ENCODE data around the gene ASCL5. TPM values are rescaled to one million over a fixed set of nuclear protein-coding genes. Genes with fewer than 3 reads are reported as not detected.
A peak's percentile ranks its signal among the peaks of the same experiment; 100 is the strongest.

Gene ASCL5
- total and polyA plus RNA-seq, 8 donors = 0.16 to 1.6 (median 1.2) TPM

- DNase-seq (no peak), ATAC-seq (no peak), FAIRE-seq (no peak)
- 83 to 94% methylated on average over 5 of the region's 5 CpGs for WGBS, 2 donors
- no peaks in the 10 kb centered on the region for H3K4me1 ChIP-seq
- intact Hi-C loops (cut with DNase I) = no loop called here
- H3K27me3 ChIP-seq = no peaks in the 10 kb centered on the region
- H3K36me3 ChIP-seq = no peaks in the 10 kb centered on the region
- no peak for TF ChIP-seq CTCF (IDR thresholded peaks at IDR 0.05)
- H3K27ac ChIP-seq = no peak overlapping the region
- H3K4me3 ChIP-seq = no peak overlapping the region
- H3K9me3 ChIP-seq = no peaks in the 10 kb centered on the region
Measured at GRCh38 chr1:201074018-201074417, 53.0 kb downstream of the ASCL5 start.

- ATAC-seq = no peak
- H3K27ac ChIP-seq = no peak overlapping the region
- no peak for TF ChIP-seq CTCF (IDR thresholded peaks at IDR 0.05)
- DNase-seq = peak in 1 of 6 donors; percentile 30
- WGBS, 2 donors = 68 to 75% methylated on average over 6 of the region's 6 CpGs
- FAIRE-seq = no peak
- no peaks in the 10 kb centered on the region for H3K27me3 ChIP-seq
- no peaks in the 10 kb centered on the region for H3K36me3 ChIP-seq
- H3K4me1 ChIP-seq = no peaks in the 10 kb centered on the region
- H3K4me3 ChIP-seq = no peak overlapping the region
- no peaks in the 10 kb centered on the region for H3K9me3 ChIP-seq
- intact Hi-C loops (cut with DNase I) = no loop called here
Measured at GRCh38 chr1:201072922-201073321, 54.1 kb downstream of the ASCL5 start.

- WGBS, 2 donors = 63 to 70% methylated on average over 5 of the region's 5 CpGs
- DNase-seq (no peak), FAIRE-seq (no peak), ATAC-seq (no peak)
- no peak overlapping the region for H3K27ac ChIP-seq
- no peaks in the 10 kb centered on the region for H3K27me3 ChIP-seq
- no peaks in the 10 kb centered on the region for H3K36me3 ChIP-seq
- intact Hi-C loops (cut with DNase I) = no loop called here
- no peak for TF ChIP-seq CTCF (IDR thresholded peaks at IDR 0.05)
- no peaks in the 10 kb centered on the region for H3K9me3 ChIP-seq
- H3K4me3 ChIP-seq = no peak overlapping the region
- H3K4me1 ChIP-seq = no peaks in the 10 kb centered on the region
Measured at GRCh38 chr1:201072149-201072548, 54.8 kb downstream of the ASCL5 start.

- intact Hi-C loops (cut with DNase I) = no loop called here
- no peaks in the 10 kb centered on the region for H3K9me3 ChIP-seq
- ATAC-seq (no peak), FAIRE-seq (no peak), DNase-seq (peak in 1 of 6 donors; percentile 32)
- H3K27me3 ChIP-seq = no peaks in the 10 kb centered on the region
- H3K4me1 ChIP-seq = no peaks in the 10 kb centered on the region
- 83 to 93% methylated on average over 2 to 3 of the region's 3 CpGs for WGBS, 2 donors
- no peak overlapping the region for H3K4me3 ChIP-seq
- H3K36me3 ChIP-seq = no peaks in the 10 kb centered on the region
- H3K27ac ChIP-seq = no peak overlapping the region
- TF ChIP-seq CTCF (IDR thresholded peaks at IDR 0.05) = no peak
Measured at GRCh38 chr1:201069636-201070035, 57.3 kb downstream of the ASCL5 start.

DNA sequence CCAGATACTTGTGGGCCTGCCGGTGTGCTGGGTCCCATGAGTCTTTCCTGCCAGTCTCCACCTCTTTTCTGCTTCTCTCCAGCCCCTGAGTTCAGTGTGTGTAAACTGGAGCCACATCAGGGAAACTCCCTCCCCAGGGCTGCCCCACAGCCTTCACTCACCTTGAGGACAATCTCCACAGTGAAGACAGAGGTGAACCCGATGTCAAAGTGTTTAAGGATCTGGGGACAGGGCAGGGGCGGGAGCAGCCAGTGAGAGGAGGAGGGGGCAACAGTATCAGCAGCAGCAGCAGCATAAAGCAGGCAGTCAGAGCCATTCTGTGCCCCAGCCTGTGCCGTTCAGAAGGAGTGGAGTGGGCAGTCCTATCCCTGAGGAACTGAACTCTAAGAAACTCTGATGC, 58.0 kb downstream of the ASCL5 start:
- FAIRE-seq = no peak
- intact Hi-C loops (cut with DNase I) = no loop called here
- Histone ChIP-seq H3K4me3 (no peak overlapping the region), H3K4me1 (no peaks in the 10 kb centered on the region), H3K27me3 (no peaks in the 10 kb centered on the region), H3K36me3 (no peaks in the 10 kb centered on the region), H3K27ac (no peak overlapping the region), H3K9me3 (no peaks in the 10 kb centered on the region)
- TF ChIP-seq CTCF (IDR thresholded peaks at IDR 0.05) = no peak
- ATAC-seq = no peak
- 54 to 65% methylated on average over 4 of the region's 4 CpGs for WGBS, 2 donors
- no peak for DNase-seq
